HG03558 (cell line): Measurements from ENCODE around the gene ZNF691.

Experiments used
- ATAC-seq: cut with Tn5 transposase; IDR thresholded peaks from one replicate; pipeline ENCODE4 v1.9.1; 2021; ENCODE audit warnings: moderate number of reproducible peaks; ENCODE audit not compliant: unreplicated experiment; ENCODE audit errors: extremely low read depth

The ZNF691 gene

GRCh38 chr1:42831273-42831672 is 15.1 kb upstream of the ZNF691 start:
- no peak for ATAC-seq

- no peak for ATAC-seq
Observed at GRCh38 chr1:42832641-42833240, 13.7 kb upstream of the ZNF691 start.

GRCh38 chr1:42833981-42834380 is 12.4 kb upstream of the ZNF691 start:
- ATAC-seq = no peak

- no peak for ATAC-seq
Observed at GRCh38 chr1:42834803-42835202, 11.6 kb upstream of the ZNF691 start.

- no peak for ATAC-seq
Observed at GRCh38 chr1:42835422-42835821, 11.0 kb upstream of the ZNF691 start.

- ATAC-seq = no peak
Observed at GRCh38 chr1:42837709-42838108, 8.7 kb upstream of the ZNF691 start.

- no peak for ATAC-seq
Observed at GRCh38 chr1:42838482-42839190, 7.8 kb upstream of the ZNF691 start.

- no peak for ATAC-seq
Observed at GRCh38 chr1:42841010-42841409, 5.4 kb upstream of the ZNF691 start.

GRCh38 chr1:42841440-42842147 is 4.8 kb upstream of the ZNF691 start:
- ATAC-seq = no peak

GRCh38 chr1:42844592-42845140 is 1.7 kb upstream of the ZNF691 start:
- no peak for ATAC-seq

- no peak for ATAC-seq
Observed at GRCh38 chr1:42845193-42845592, 1.2 kb upstream of the ZNF691 start.

GRCh38 chr1:42845866-42846256 is 552 bp upstream of the ZNF691 start:
- ATAC-seq = no peak

GRCh38 chr1:42847111-42847595 is 740 bp downstream of the ZNF691 start:
- ATAC-seq = no peak

GRCh38 chr1:42847721-42848460 is 1.5 kb downstream of the ZNF691 start:
- no peak for ATAC-seq

GRCh38 chr1:42848823-42849537 is 2.6 kb downstream of the ZNF691 start:
- no peak for ATAC-seq

- ATAC-seq = no peak
Observed at GRCh38 chr1:42849944-42850343, 3.5 kb downstream of the ZNF691 start.

- ATAC-seq = no peak
Observed at GRCh38 chr1:42851420-42851819, 5.0 kb downstream of the ZNF691 start.

GRCh38 chr1:42851960-42852607 is 5.7 kb downstream of the ZNF691 start:
- ATAC-seq = no peak

- no peak for ATAC-seq
Observed at GRCh38 chr1:42852608-42852980, 6.2 kb downstream of the ZNF691 start.
